A549 (cell line): Measurements from ENCODE around the gene SCD. TPM values are rescaled to one million over a fixed set of nuclear protein-coding genes. Genes with fewer than 3 reads are reported as not detected.
A peak's percentile ranks its signal among the peaks of the same experiment; 100 is the strongest.

ENCODE experiments used
- ATAC-seq, 2 experiments: fragments of 200-7000 bp in 1 of 2; fragments of >200 bp in 1 of 2; cut with Nextera tagmentation in 1 of 2; cut with Tn5 transposase in 1 of 2; 3 replicates each; pipeline versions ENCODE4 v1.8.0 to v1.9.1; 2018 to 2020; ENCODE audit warnings: mild to moderate bottlenecking in 1 of 2, moderate library complexity in 1 of 2
- CTCF ChIA-PET: fragments of 300-600 bp; sonication (Branson Sonifier 250); formaldehyde crosslinking; extraction: SDS; loops from one replicate; lab custom pipeline; 2021; ENCODE audit warnings: antibody characterized with exemption, inconsistent platforms; lab: Yijun Ruan, JAX
- POLR2A ChIA-PET: fragments of 350-600 bp; formaldehyde crosslinking; extraction: SDS; loops from one replicate; lab custom pipeline; 2021; ENCODE audit warnings: antibody characterized with exemption, inconsistent platforms; lab: Yijun Ruan, JAX
- DNase-seq, 2 experiments: peaks; one replicate each; pipeline versions ENCODE4 v3.0.0 to v3.0.0-alpha.2; 2011 to 2016; ENCODE audit warnings: low read depth in 1 of 2, low spot score in 1 of 2
- FAIRE-seq: peaks from 2 replicates; lab custom pipeline; 2011; peaks lifted over from hg19 to GRCh38; lab: Jason Lieb, UNC
- H3K27ac ChIP-seq, 2 experiments: fragments of >200 bp; sonication (Bioruptor Twin); formaldehyde crosslinking; 3 replicates each; pipeline ENCODE4 v1.5.1; 2016 to 2017
- H3K4me1 ChIP-seq: fragments of >200 bp; sonication (Bioruptor Twin); formaldehyde crosslinking; 3 replicates; pipeline ENCODE4 v1.6.1; 2016
- H3K4me2 ChIP-seq: fragments of >200 bp; sonication (Bioruptor Twin); formaldehyde crosslinking; 3 replicates; pipeline ENCODE4 v1.6.1; 2016
- H3K4me3 ChIP-seq: fragments of >200 bp; sonication (Bioruptor Twin); formaldehyde crosslinking; 3 replicates; pipeline ENCODE4 v1.5.1; 2016
- H3K9me3 ChIP-seq: fragments of >200 bp; sonication (Bioruptor Twin); formaldehyde crosslinking; 3 replicates; pipeline ENCODE4 v1.6.1; 2016
- ATOH8 ChIP-seq: fragments of 250-450 bp; sonication (Bioruptor Pico); IDR thresholded peaks from 2 replicates; pipeline ENCODE4 v1.5.0; 2020; ENCODE audit warnings: low read depth, mild to moderate bottlenecking, moderate library complexity
- CBX2 ChIP-seq: fragments of 200-600 bp; sonication (generic); IDR thresholded peaks from 2 replicates; pipeline ENCODE4 v1.6.1; 2016; ENCODE audit warnings: low read depth, mild to moderate bottlenecking, borderline replicate concordance
- CEBPB ChIP-seq, 2 experiments: fragments of >200 bp in 1 of 2; sonication (Bioruptor Twin) in 1 of 2; formaldehyde crosslinking in 1 of 2; IDR thresholded peaks; 2 replicates each; pipeline ENCODE4 v1.6.1; 2012 to 2016
- CHD2 ChIP-seq: fragments of 150-350 bp; IDR thresholded peaks from 2 replicates; pipeline ENCODE4 v1.6.1; 2014; ENCODE audit warnings: low read length; ENCODE audit not compliant: partially characterized antibody
- E2F6 ChIP-seq: IDR thresholded peaks from 2 replicates; pipeline ENCODE4 v1.6.1; 2012; ENCODE audit warnings: low read depth, borderline replicate concordance
- FOSL2 ChIP-seq, 2 experiments: fragments of 450-650 bp in 1 of 2; fragments of >200 bp in 1 of 2; sonication (Bioruptor Twin) in 1 of 2; formaldehyde crosslinking; IDR thresholded peaks; 2 replicates each; pipeline versions ENCODE4 v1.5.0 to v1.6.1; 2016 to 2020; ENCODE audit warnings: mild to moderate bottlenecking in 1 of 2, moderate library complexity in 1 of 2
- GATA3 ChIP-seq: IDR thresholded peaks from 2 replicates; pipeline ENCODE4 v1.6.1; 2012; ENCODE audit warnings: borderline replicate concordance
- HOXB13 ChIP-seq: fragments of 250-450 bp; sonication (Bioruptor Pico); IDR thresholded peaks from 2 replicates; pipeline ENCODE4 v1.5.0; 2020; ENCODE audit warnings: low read depth, mild to moderate bottlenecking, moderate library complexity
- HOXB5 ChIP-seq: fragments of 250-450 bp; sonication (Bioruptor Pico); IDR thresholded peaks from 2 replicates; pipeline ENCODE4 v1.5.0; 2020; ENCODE audit warnings: mild to moderate bottlenecking, moderate library complexity
- JUN ChIP-seq, 2 experiments: fragments of >200 bp; sonication (Bioruptor Twin); formaldehyde crosslinking; IDR thresholded peaks; 2 replicates in 1 of 2; 3 replicates in 1 of 2; pipeline ENCODE4 v1.6.1; 2016 to 2017
- JUNB ChIP-seq: fragments of >200 bp; sonication (Bioruptor Twin); formaldehyde crosslinking; IDR thresholded peaks from 2 replicates; pipeline ENCODE4 v1.6.1; 2016
- KDM1A ChIP-seq: fragments of 200-600 bp; sonication (generic); IDR thresholded peaks from 2 replicates; pipeline ENCODE4 v1.6.1; 2016; ENCODE audit warnings: low read depth, mild to moderate bottlenecking
- KDM5A ChIP-seq: fragments of 200-600 bp; sonication (generic); IDR thresholded peaks from 2 replicates; pipeline ENCODE4 v1.6.1; 2016; ENCODE audit warnings: antibody characterized with exemption, mild to moderate bottlenecking
- POLR2A ChIP-seq: IDR thresholded peaks from 2 replicates; pipeline ENCODE4 v1.6.1; 2012; ENCODE audit warnings: mild to moderate bottlenecking, low read length
- RAD21 ChIP-seq, 2 experiments: fragments of >200 bp in 1 of 2; sonication (Bioruptor Twin) in 1 of 2; formaldehyde crosslinking in 1 of 2; IDR thresholded peaks in 1 of 2; conservative IDR thresholded peaks in 1 of 2; 2 replicates in 1 of 2; 3 replicates in 1 of 2; pipeline ENCODE4 v1.6.1; 2012 to 2018; ENCODE audit warnings: inconsistent platforms in 1 of 2
- RARB ChIP-seq: fragments of 250-450 bp; sonication (Bioruptor Pico); IDR thresholded peaks from 2 replicates; pipeline ENCODE4 v1.8.0; 2021; ENCODE audit warnings: mild to moderate bottlenecking, moderate library complexity
- RNF2 ChIP-seq: fragments of 200-600 bp; sonication (generic); IDR thresholded peaks from 2 replicates; pipeline ENCODE4 v1.6.1; 2016; ENCODE audit warnings: low read depth, mild to moderate bottlenecking, antibody characterized with exemption, moderate library complexity, borderline replicate concordance
- TFCP2L1 ChIP-seq: fragments of 250-450 bp; sonication (Bioruptor Pico); IDR thresholded peaks from 2 replicates; pipeline ENCODE4 v1.5.0; 2021; ENCODE audit warnings: mild to moderate bottlenecking
- TP53 ChIP-seq: fragments of 250-450 bp; sonication (Bioruptor Pico); IDR thresholded peaks from 2 replicates; pipeline ENCODE4 v1.5.0; 2021; ENCODE audit warnings: mild to moderate bottlenecking, moderate library complexity
- WGBS: methylation state at CpG from one replicate; pipeline ENCODE4 v1.1.6; 2017; ENCODE audit errors: missing lambda C conversion rate; 5-methylcytosine and 5-hydroxymethylcytosine counted together
- polyA plus RNA-seq, 4 experiments: library from polyadenylated mRNA; depleted of rRNA in 3 of 4; stranded (reverse); fragments of >200 nt; fragmentation: RNase III in 1 of 4; extraction: RNeasy Plus Mini Kit Qiagen cat#74134 plus additional on column Dnase treatment in 1 of 4; gene quantifications; 2 replicates in 3 of 4; 3 replicates in 1 of 4; pipeline ENCODE4 v1.2.3, GENCODE V29; 2011 to 2017
- TF ChIP-seq, protein P1 (sequence below): fragments of >200 bp; sonication (Bioruptor Twin); formaldehyde crosslinking; IDR thresholded peaks from 3 replicates; pipeline ENCODE4 v1.6.1; 2016
- TF ChIP-seq, protein P2 (sequence below): IDR thresholded peaks from 2 replicates; pipeline ENCODE4 v1.6.1; 2012

Gene SCD
- polyA plus RNA-seq, 2 of the 4 experiments (the other 2 are of a cell fraction), result 348 to 496 TPM

DNA sequence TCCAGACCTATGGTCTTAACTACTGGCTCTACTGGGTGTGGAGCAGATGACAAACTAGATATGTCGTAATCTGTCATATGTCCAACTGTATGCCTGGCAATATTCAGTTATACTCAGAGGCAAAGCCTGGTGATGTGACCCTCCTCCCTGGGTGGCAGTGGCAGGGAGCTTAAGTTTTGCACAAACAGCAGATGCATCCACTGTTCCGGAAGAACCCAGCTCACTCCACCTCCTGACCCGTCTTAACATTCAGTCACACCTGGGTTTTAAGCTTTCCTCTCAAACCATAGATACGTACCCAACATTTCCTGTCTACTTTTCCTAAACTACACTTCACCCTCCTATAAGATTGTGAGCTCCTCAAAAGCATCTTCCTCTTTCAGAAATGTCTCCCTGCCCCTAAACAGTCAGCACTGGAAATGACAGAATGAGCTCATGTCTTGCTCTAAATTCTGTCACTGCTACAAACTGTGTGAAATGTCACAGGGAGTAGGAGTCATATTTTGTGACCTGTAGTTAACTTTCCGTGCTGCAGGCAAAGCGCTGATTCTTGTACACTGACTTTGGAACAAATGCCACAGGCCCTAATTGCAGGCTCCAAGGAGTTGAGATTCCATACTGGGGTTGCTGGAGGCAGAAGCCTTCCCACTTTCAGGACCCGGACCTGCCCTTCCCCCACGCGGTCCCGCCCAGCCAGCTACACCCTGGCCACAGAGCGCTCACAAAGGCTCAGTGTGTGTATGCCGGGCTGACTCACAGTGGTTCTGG, 23.9 kb downstream of the SCD start:
- 5% methylated on average over 12 of the region's 12 CpGs for WGBS
- peak; percentile 86 to 89 for DNase-seq
- peak overlapping the region; percentile 97 for H3K4me2 ChIP-seq
- TF ChIP-seq RNF2 (no peak), ATOH8 (CRISPR knock-in tag) (no peak), FOSL2 (IDR thresholded peaks at IDR 0.05) (no peak), FOSL2 (CRISPR knock-in tag; IDR thresholded peaks at IDR 0.05) (peak; percentile 81), RAD21 (conservative IDR thresholded peaks at IDR 0.05 in 1 of 2, IDR thresholded peaks at IDR 0.05 in 1 of 2) (peak in 1 of 2 experiments; percentile 37; a peak in 2 of 5 replicates), KDM1A (no peak), HOXB13 (CRISPR knock-in tag) (peak; percentile 66; the same call in 1 of the 2 replicates), POLR2A (peak; percentile 38; the same call in 1 of the 2 replicates), KDM5A (no peak), GATA3 (peak; percentile 17; the same call in 1 of the 2 replicates), CEBPB (IDR thresholded peaks at IDR 0.05) (peak; percentile 59 to 80; a peak in 3 of 4 replicates), E2F6 (peak; percentile 55; the same call in 1 of the 2 replicates), CBX2 (no peak), JUN (IDR thresholded peaks at IDR 0.05) (peak in 1 of 2 experiments; percentile 48; a peak in 2 of 5 replicates), CHD2 (peak; percentile 42)
- TF ChIP-seq, protein P1, sequence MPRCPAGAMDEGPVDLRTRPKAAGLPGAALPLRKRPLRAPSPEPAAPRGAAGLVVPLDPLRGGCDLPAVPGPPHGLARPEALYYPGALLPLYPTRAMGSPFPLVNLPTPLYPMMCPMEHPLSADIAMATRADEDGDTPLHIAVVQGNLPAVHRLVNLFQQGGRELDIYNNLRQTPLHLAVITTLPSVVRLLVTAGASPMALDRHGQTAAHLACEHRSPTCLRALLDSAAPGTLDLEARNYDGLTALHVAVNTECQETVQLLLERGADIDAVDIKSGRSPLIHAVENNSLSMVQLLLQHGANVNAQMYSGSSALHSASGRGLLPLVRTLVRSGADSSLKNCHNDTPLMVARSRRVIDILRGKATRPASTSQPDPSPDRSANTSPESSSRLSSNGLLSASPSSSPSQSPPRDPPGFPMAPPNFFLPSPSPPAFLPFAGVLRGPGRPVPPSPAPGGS, result 0 out of 3 replicates have a peak, but pooled peaks have one; percentile 45
- TF ChIP-seq, protein P2, sequence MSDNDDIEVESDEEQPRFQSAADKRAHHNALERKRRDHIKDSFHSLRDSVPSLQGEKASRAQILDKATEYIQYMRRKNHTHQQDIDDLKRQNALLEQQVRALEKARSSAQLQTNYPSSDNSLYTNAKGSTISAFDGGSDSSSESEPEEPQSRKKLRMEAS, result peak; percentile 71
- peak overlapping the region; percentile 97 to 98 for H3K27ac ChIP-seq
- H3K4me3 ChIP-seq, result peak overlapping the region; percentile 3; the same call in 1 of the 3 replicates
- ChIA-PET CTCF (interaction anchor here (0.9 to 2.3 kb wide), 8 partner anchors 16 to 111 kb away, joined by 3 to 13 read pairs (median 8); partner anchors contain the start of gene SCD), POLR2A (interaction anchor here (0.6 to 2.5 kb wide), 10 partner anchors 9 to 487 kb away, joined by 3 to 47 read pairs (median 4); partner anchors contain the start of gene SCD)
- H3K4me1 ChIP-seq, result peaks cover 59% of the 10 kb centered on the region
- peak; percentile 62 to 67 for ATAC-seq
- peak; percentile 72 for FAIRE-seq
- no peaks in the 10 kb centered on the region for H3K9me3 ChIP-seq

- ATAC-seq (no peak), DNase-seq (no peak), FAIRE-seq (no peak)
- CTCF ChIA-PET, result interaction anchor here (1.2 to 2.3 kb wide), 4 partner anchors 25 to 62 kb away, joined by 9 to 13 read pairs (median 10); partner anchors contain the start of gene SCD
- peak overlapping the region; percentile 97 for H3K4me2 ChIP-seq
- POLR2A ChIA-PET, result interaction anchor here (0.6 to 2.5 kb wide), 9 partner anchors 10 to 488 kb away, joined by 3 to 47 read pairs (median 3); partner anchors contain the start of gene SCD
- H3K9me3 ChIP-seq, result no peaks in the 10 kb centered on the region
- no peak overlapping the region; the same call in 2 of the 3 replicates for H3K4me3 ChIP-seq
- 71% methylated on average over 10 of the region's 10 CpGs for WGBS
- peak overlapping the region; percentile 97 to 98 for H3K27ac ChIP-seq
- peaks cover 62% of the 10 kb centered on the region for H3K4me1 ChIP-seq
- TF ChIP-seq RARB (CRISPR knock-in tag), result 0 out of 2 replicates have a peak, but pooled peaks have one; percentile 30
- 0 out of 2 replicates have a peak, but pooled peaks have one; percentile 54 for TF ChIP-seq HOXB5 (CRISPR knock-in tag)
- TF ChIP-seq JUN (IDR thresholded peaks at IDR 0.05), result peak in 1 of 2 experiments; percentile 11; a peak in 2 of 5 replicates
- no peak for TF ChIP-seq TP53 (CRISPR knock-in tag)
- no peak for TF ChIP-seq TFCP2L1 (CRISPR knock-in tag)
- 0 out of 2 replicates have a peak, but pooled peaks have one; percentile 5 for TF ChIP-seq FOSL2 (IDR thresholded peaks at IDR 0.05)
- no peak for TF ChIP-seq FOSL2 (CRISPR knock-in tag; IDR thresholded peaks at IDR 0.05)
- TF ChIP-seq JUNB, result peak; percentile 9; the same call in 1 of the 2 replicates
Measured at GRCh38 chr10:100371482-100372027, 24.5 kb downstream of the SCD start.
